Body of pancreas (tissue), 4 donors: ENCODE results near the gene IKZF3. TPM values are rescaled to one million over a fixed set of nuclear protein-coding genes. Genes with fewer than 3 reads are reported as not detected.

Experiments
- ATAC-seq: fragments of 150-250 bp; one replicate; pipeline ENCODE4 v1.9.1; 2016
- DNase-seq, 4 donors: peaks; one replicate each; pipeline ENCODE4 v3.0.0-alpha.2; 2019
- H3K27ac ChIP-seq, 4 donors: fragments of 200-600 bp; sonication (generic); 1 replicate in 3 of 4; 2 replicates in 1 of 4; pipeline versions ENCODE4 v1.5.1 to v1.6.1; 2016 to 2019; ENCODE audit warnings: mild to moderate bottlenecking in 1 of 4, mixed read lengths in 1 of 4, moderate library complexity in 1 of 4
- H3K27me3 ChIP-seq, 2 donors: fragments of 200-600 bp; sonication (generic); one replicate each; pipeline ENCODE4 v1.6.0; 2016; ENCODE audit warnings: mild to moderate bottlenecking in 1 of 2
- H3K36me3 ChIP-seq, 2 donors: fragments of 200-600 bp; sonication (generic); replicated peaks in 1 of 2; 2 replicates each; pipeline ENCODE4 v1.5.1; 2016; ENCODE audit warnings: low read depth in 2 of 2; ENCODE audit not compliant: insufficient read depth in 1 of 2
- H3K4me1 ChIP-seq: fragments of 200-600 bp; sonication (generic); one replicate; pipeline ENCODE4 v1.6.0; 2016
- H3K4me3 ChIP-seq, 2 donors: fragments of 200-600 bp; sonication (generic); 1 replicate in 1 of 2; 2 replicates in 1 of 2; pipeline ENCODE4 v1.5.1; 2016 to 2019
- H3K9me3 ChIP-seq, 3 donors: fragments of 200-600 bp; sonication (generic); 1 replicate in 2 of 3; 2 replicates in 1 of 3; pipeline ENCODE4 v1.5.1; 2016
- POLR2A ChIP-seq, 3 donors: fragments of 450-650 bp; IDR thresholded peaks; one replicate each; pipeline ENCODE4 v1.6.1; 2016; ENCODE audit warnings: antibody characterized with exemption in 3 of 3, mild to moderate bottlenecking in 2 of 3
- WGBS, 2 donors: methylation state at CpG; one replicate each; pipeline ENCODE4 v1.1.5; 2017; 5-methylcytosine and 5-hydroxymethylcytosine counted together
- intact Hi-C: fragments of 100-400 bp; cut with DNase I; formaldehyde crosslinking; loops from one replicate; pipeline ENCODE4 v1.15.1; 2023
- total RNA-seq, 2 donors: library from RNA; depleted of rRNA; stranded (reverse); fragments of >200 nt; gene quantifications; one replicate each; pipeline ENCODE4 v1.1.0, GENCODE V29; 2016
- TF ChIP-seq, protein P1 (sequence below), 7 experiments: fragments of 450-650 bp in 4 of 7; fragments of 200-600 bp in 3 of 7; sonication (generic) in 3 of 7; IDR thresholded peaks; one replicate each; pipeline ENCODE4 v1.5.1; 2016 to 2019; ENCODE audit warnings: antibody characterized with exemption in 7 of 7

The IKZF3 gene
- total RNA-seq, 2 donors from 2014 or later, result 0.78 to 0.99 TPM

DNA sequence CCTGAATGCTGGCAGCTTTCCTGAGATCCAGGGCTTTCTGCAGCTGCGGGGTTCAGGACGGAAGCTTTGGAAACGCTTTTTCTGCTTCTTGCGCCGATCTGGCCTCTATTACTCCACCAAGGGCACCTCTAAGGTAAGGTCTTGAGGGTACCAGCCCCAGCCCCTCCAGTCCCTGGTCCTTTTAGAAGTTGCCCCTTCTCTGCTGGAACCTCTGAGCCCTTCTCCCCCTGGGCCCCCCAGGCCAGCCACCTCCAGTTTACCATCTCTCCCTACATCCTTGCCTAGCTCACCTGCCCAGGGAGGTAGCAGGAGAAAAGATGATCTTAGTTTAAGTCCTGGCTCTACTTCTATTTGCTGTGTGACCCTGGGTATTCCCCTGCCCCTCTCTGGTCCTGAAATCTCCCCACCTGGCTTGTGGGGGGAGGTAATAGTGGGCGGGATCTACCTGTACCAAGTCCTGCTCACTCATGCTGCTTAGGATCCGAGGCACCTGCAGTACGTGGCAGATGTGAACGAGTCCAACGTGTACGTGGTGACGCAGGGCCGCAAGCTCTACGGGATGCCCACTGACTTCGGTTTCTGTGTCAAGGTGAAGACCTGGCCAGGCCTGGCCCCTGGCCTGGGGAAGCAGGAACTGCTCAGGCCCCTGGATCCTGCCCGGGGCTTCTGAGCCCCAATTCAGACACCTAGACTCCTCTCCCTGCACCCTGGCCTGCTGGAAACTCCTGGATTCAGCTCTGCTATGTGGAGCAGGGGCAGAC is 119.9 kb downstream of the IKZF3 start:
- H3K36me3 ChIP-seq, result peaks cover 31 to 32% of the 10 kb centered on the region in 2 donors
- no peak overlapping the region for H3K27ac ChIP-seq
- DNase-seq, result peak in 2 of 4 donors; percentile 4 to 12
- TF ChIP-seq POLR2A (IDR thresholded peaks at IDR 0.05), result no peak
- TF ChIP-seq, protein P1, sequence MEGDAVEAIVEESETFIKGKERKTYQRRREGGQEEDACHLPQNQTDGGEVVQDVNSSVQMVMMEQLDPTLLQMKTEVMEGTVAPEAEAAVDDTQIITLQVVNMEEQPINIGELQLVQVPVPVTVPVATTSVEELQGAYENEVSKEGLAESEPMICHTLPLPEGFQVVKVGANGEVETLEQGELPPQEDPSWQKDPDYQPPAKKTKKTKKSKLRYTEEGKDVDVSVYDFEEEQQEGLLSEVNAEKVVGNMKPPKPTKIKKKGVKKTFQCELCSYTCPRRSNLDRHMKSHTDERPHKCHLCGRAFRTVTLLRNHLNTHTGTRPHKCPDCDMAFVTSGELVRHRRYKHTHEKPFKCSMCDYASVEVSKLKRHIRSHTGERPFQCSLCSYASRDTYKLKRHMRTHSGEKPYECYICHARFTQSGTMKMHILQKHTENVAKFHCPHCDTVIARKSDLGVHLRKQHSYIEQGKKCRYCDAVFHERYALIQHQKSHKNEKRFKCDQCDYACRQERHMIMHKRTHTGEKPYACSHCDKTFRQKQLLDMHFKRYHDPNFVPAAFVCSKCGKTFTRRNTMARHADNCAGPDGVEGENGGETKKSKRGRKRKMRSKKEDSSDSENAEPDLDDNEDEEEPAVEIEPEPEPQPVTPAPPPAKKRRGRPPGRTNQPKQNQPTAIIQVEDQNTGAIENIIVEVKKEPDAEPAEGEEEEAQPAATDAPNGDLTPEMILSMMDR (IDR thresholded peaks at IDR 0.05), result no peak
- no peak for ATAC-seq
- 88 to 90% methylated on average over 5 to 15 of the region's 16 CpGs for WGBS, 2 donors
- no peak overlapping the region for H3K4me3 ChIP-seq
- no peaks in the 10 kb centered on the region for H3K27me3 ChIP-seq
- no peaks in the 10 kb centered on the region for H3K9me3 ChIP-seq
- H3K4me1 ChIP-seq, result peaks cover 33% of the 10 kb centered on the region
- intact Hi-C loops, result loop anchor here (10.0 kb wide), 1 partner anchor 59 kb away; the partner anchor contains the start of gene PGAP3

DNA sequence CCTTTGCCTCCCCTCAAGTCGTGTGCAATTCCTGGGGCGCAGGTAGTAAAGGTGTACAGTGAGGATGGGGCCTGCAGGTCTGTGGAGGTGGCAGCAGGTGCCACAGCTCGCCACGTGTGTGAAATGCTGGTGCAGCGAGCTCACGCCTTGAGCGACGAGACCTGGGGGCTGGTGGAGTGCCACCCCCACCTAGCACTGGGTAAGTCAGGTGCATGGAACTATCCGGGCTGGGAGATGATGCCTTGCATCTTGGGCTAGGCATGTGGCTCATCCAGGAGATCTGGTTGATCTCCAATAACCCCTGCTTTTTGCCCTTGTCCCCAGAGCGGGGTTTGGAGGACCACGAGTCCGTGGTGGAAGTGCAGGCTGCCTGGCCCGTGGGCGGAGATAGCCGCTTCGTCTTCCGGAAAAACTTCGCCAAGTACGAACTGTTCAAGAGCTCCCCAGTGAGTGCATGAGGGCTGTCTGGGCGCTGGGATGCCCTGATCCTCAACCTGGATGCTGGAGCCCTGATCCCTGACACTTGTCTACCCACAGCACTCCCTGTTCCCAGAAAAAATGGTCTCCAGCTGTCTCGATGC is 121.2 kb downstream of the IKZF3 start:
- Histone ChIP-seq H3K36me3 (peaks cover 31 to 32% of the 10 kb centered on the region in 2 donors), H3K9me3 (no peaks in the 10 kb centered on the region), H3K4me3 (no peak overlapping the region), H3K4me1 (peaks cover 29% of the 10 kb centered on the region), H3K27me3 (no peaks in the 10 kb centered on the region), H3K27ac (no peak overlapping the region)
- no peak for TF ChIP-seq POLR2A (IDR thresholded peaks at IDR 0.05)
- TF ChIP-seq, protein P1 (IDR thresholded peaks at IDR 0.05), result no peak
- intact Hi-C loops, result loop anchor here (10.0 kb wide), 1 partner anchor 58 kb away; the partner anchor contains the start of gene PGAP3
- DNase-seq (no peak), ATAC-seq (no peak)
- WGBS, 2 donors, result 79 to 85% methylated on average over 15 to 19 of the region's 21 CpGs

DNA sequence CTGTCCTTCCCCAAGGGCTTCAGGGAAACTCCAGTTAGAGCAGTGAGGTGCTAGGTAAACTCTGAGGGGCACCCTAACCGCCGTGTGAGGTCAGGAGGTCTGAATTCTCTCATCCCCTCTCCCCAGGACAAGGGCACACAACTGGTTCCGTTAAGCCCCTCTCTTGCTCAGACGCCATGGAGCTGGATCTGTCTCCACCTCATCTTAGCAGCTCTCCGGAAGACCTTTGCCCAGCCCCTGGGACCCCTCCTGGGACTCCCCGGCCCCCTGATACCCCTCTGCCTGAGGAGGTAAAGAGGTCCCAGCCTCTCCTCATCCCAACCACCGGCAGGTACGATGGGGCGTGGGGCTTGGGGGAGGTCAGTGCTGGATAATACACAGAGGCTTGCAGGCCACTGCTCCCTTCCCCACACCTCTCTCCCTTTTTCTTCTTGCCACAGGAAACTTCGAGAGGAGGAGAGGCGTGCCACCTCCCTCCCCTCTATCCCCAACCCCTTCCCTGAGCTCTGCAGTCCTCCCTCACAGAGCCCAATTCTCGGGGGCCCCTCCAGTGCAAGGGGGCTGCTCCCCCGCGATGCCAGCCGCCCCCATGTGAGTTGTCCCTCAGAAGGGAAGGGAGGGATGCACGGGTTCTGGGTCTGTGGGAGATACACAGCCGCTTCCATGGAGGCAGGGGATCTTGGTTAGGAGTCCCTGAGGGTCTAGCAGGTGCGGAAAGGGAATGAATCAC is 121.8 kb downstream of the IKZF3 start:
- Histone ChIP-seq H3K36me3 (peaks cover 31 to 32% of the 10 kb centered on the region in 2 donors), H3K27me3 (no peaks in the 10 kb centered on the region), H3K27ac (no peak overlapping the region), H3K9me3 (no peaks in the 10 kb centered on the region), H3K4me3 (no peak overlapping the region), H3K4me1 (peaks cover 32% of the 10 kb centered on the region)
- intact Hi-C loops, result loop anchor here (10.0 kb wide), 1 partner anchor 57 kb away; the partner anchor contains the start of gene PGAP3
- TF ChIP-seq, protein P1 (IDR thresholded peaks at IDR 0.05), result no peak
- no peak for TF ChIP-seq POLR2A (IDR thresholded peaks at IDR 0.05)
- WGBS, 2 donors, result 66 to 76% methylated on average over 11 to 16 of the region's 18 CpGs
- DNase-seq (no peak), ATAC-seq (no peak)

DNA sequence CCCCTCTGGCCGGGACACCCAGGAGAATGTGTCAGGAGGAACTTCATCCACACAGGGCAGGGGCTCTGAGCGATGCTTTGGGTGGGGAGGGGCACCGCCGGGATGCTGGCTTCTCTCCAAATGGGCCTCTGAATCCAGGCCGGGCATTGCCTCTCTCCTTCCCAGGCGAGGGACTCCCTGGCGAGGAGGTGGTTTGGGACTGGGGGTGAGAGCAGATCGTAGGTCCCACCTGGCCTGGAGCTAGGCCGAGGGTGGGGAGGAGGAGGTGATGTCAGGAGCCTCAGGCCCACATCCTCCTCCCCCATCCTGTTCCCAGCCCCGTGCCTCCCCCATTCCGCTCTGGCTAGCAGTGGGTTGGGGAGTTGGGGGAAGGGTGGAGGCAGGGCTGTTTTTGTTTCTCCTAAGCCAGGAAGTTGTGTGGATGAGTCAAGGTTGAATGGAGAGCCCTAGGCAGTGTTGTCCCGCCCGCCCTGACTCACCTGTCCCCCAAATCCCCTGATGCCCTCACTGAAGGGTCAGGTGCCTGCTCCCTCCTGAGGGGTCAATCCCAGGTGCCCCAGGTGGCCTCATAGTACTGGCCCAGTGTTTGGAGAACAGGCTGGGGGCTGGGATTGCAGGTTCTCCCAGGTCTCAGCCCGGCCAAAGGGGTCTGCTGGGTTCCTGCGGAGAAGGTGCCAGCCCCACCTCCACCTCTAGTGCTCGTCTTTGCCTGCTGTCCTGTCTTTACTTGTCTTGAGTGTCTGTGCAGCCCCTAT is 123.6 kb downstream of the IKZF3 start:
- intact Hi-C loops, result loop anchor here (10.0 kb wide), 1 partner anchor 56 kb away; the partner anchor contains the start of gene PGAP3
- WGBS, 2 donors, result 19 to 33% methylated on average over 6 to 16 of the region's 16 CpGs
- peak overlapping the region in 1 of 2 donors; percentile 9 for H3K4me3 ChIP-seq

More for the DNA sequence above, 123.6 kb downstream of the IKZF3 start:
- peak in 2 of 3 donors; percentile 11 to 61 for TF ChIP-seq POLR2A (IDR thresholded peaks at IDR 0.05)
- TF ChIP-seq, protein P1 (IDR thresholded peaks at IDR 0.05), result no peak
- ATAC-seq (no peak), DNase-seq (peak in 3 of 4 donors; percentile 41 to 57 (median 49))
- H3K27me3 ChIP-seq, result no peaks in the 10 kb centered on the region
- H3K36me3 ChIP-seq, result peaks cover 19 to 22% of the 10 kb centered on the region in 2 donors
- H3K27ac ChIP-seq, result peak overlapping the region; percentile 95 to 99 (median 98)
- H3K9me3 ChIP-seq, result no peaks in the 10 kb centered on the region
- peaks cover 45% of the 10 kb centered on the region for H3K4me1 ChIP-seq
